Liver (tissue), 3 donors: ENCODE results near the gene PLXNA2.

Source experiments
- EGR1 ChIP-seq, 2 donors: IDR thresholded peaks; 2 replicates each; pipeline ENCODE4 v1.6.1; 2016 to 2018; ENCODE audit warnings: antibody characterized with exemption in 2 of 2, low read depth in 2 of 2
- RAD21 ChIP-seq, 2 donors: IDR thresholded peaks; 2 replicates each; pipeline ENCODE4 v1.6.1; 2016; ENCODE audit warnings: antibody characterized with exemption in 2 of 2, mild to moderate bottlenecking in 2 of 2
- RXRA ChIP-seq, 2 donors: IDR thresholded peaks; 2 replicates each; pipeline ENCODE4 v1.6.1; 2017 to 2018; ENCODE audit warnings: antibody characterized with exemption in 2 of 2, mild to moderate bottlenecking in 1 of 2
- SP1 ChIP-seq: IDR thresholded peaks from 2 replicates; pipeline ENCODE4 v1.6.1; 2018; ENCODE audit warnings: antibody characterized with exemption, mild to moderate bottlenecking
- TAF1 ChIP-seq: conservative IDR thresholded peaks from 2 replicates; pipeline ENCODE4 v1.6.1; 2016; ENCODE audit warnings: antibody characterized with exemption, mild to moderate bottlenecking
- YY1 ChIP-seq: IDR thresholded peaks from 2 replicates; pipeline ENCODE4 v1.6.1; 2016; ENCODE audit warnings: antibody characterized with exemption, mild to moderate bottlenecking
- ZBTB33 ChIP-seq: IDR thresholded peaks from 2 replicates; pipeline ENCODE4 v1.6.1; 2016; ENCODE audit warnings: antibody characterized with exemption
- TF ChIP-seq, protein P1 (sequence below): fragments of 150-350 bp; IDR thresholded peaks from 2 replicates; pipeline ENCODE4 v1.5.1; 2017; ENCODE audit warnings: improper control_type of control experiment, low read depth, low read length; ENCODE audit not compliant: missing input control
- TF ChIP-seq, protein P2 (sequence below): IDR thresholded peaks from 2 replicates; pipeline ENCODE4 v1.6.1; 2016; ENCODE audit warnings: antibody characterized with exemption
- donor health status: healthy.
- donor health status: healthy.

GRCh38 chr1:208239473-208240381 lies 4.5 kb downstream of the PLXNA2 start:
- TF ChIP-seq, protein P1, sequence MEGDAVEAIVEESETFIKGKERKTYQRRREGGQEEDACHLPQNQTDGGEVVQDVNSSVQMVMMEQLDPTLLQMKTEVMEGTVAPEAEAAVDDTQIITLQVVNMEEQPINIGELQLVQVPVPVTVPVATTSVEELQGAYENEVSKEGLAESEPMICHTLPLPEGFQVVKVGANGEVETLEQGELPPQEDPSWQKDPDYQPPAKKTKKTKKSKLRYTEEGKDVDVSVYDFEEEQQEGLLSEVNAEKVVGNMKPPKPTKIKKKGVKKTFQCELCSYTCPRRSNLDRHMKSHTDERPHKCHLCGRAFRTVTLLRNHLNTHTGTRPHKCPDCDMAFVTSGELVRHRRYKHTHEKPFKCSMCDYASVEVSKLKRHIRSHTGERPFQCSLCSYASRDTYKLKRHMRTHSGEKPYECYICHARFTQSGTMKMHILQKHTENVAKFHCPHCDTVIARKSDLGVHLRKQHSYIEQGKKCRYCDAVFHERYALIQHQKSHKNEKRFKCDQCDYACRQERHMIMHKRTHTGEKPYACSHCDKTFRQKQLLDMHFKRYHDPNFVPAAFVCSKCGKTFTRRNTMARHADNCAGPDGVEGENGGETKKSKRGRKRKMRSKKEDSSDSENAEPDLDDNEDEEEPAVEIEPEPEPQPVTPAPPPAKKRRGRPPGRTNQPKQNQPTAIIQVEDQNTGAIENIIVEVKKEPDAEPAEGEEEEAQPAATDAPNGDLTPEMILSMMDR = no peak
- TF ChIP-seq RAD21 (IDR thresholded peaks at IDR 0.05) (peak in 1 of 2 donors; percentile 23), EGR1 (IDR thresholded peaks at IDR 0.05; ENCODE audit: low read depth in 2 of 2) (peak; percentile 29 to 91), ZBTB33 (no peak), RXRA (IDR thresholded peaks at IDR 0.05) (peak in 1 of 2 donors; percentile 69), TAF1 (no peak), YY1 (peak; percentile 83), SP1 (peak; percentile 83)
- TF ChIP-seq, protein P2, sequence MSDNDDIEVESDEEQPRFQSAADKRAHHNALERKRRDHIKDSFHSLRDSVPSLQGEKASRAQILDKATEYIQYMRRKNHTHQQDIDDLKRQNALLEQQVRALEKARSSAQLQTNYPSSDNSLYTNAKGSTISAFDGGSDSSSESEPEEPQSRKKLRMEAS = no peak
